NOMO-1 treated with DMSO at 0.1 percent for 48 hours (cell line): Measurements from ENCODE around the gene TMPRSS3.

Source experiments
- DNase-seq: peaks from one replicate; lab custom pipeline; 2025; ENCODE audit not compliant: unreplicated experiment; lab: John Stamatoyannopoulos, UW

The TMPRSS3 gene

DNA sequence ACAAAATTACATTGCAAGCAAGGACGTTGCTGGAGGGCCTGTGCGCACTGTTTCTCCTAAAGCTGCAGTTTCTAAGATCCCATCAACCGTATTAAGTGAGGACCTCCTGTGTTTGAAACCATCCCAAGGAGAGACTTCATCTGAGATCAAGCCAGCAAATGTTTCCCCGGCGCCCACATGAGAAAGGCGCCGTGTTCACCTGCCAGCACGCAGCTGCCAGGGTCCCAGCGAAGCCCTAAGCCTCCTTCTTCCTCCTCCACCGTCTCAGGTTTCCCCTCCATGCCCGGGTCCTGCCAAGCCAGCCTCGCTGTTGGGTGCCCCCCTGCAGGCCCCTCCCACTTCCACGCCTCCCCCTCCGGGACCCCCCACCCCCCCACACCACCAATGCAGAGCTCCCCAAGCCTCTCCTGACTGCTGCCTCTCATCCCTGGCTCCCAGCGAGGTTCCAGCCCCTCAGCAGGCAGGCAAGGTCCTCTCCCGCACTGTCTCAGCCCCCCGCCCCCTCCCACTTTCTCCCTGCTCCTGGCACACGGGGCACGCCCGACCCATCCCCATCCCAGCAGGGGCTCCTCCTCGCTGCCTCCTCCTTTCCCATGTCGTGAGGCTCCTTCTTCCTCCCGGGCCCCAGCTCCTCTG, 20.9 kb downstream of the TMPRSS3 start:
- DNase-seq = no peak

DNA sequence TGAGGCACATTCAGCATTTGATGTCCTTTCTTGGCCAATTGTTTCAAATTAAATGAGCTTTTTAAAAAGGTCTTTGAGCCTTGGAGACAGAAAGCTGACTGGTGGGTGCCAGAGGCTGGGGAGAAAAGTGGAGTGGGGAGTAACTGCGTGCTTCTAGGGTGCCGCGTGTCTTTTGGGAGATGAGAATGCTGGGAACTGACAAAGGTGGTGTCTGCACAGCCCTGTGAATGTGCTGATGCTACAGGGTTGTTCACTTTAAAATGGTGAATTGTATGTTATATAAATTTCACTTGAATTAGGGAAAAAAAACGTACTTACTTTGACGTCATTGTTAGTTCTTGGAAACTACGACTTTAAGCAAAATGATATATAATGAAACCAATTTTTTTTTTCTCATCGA, 21.4 kb downstream of the TMPRSS3 start:
- DNase-seq = no peak

DNA sequence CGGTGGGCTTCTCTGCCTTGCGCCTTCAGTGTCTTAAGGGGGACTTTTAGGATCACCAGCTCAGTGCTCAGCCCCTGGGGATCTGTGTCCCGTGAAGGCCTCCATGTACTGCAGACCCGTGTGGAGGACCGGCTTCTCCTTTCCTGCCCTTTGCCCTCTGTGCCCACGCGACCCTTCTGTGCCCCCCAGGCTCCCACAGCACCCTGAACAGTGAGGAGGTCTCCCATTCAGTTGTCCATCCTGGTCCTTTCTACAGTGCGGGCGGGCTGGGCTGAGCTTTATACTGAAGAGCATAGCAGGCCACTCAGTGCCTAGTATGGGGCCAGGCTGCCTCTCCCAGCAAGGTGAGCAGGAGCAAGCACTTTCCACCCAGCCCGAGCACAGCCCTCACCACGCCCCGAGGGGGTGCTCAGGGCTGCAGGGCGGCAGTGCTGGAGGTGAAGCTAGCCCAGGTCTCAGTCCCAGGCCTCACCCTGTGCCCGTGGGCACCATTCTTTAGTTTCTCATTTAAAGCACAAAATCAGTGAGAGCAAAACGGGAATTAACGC, 21.9 kb downstream of the TMPRSS3 start:
- no peak for DNase-seq

DNA sequence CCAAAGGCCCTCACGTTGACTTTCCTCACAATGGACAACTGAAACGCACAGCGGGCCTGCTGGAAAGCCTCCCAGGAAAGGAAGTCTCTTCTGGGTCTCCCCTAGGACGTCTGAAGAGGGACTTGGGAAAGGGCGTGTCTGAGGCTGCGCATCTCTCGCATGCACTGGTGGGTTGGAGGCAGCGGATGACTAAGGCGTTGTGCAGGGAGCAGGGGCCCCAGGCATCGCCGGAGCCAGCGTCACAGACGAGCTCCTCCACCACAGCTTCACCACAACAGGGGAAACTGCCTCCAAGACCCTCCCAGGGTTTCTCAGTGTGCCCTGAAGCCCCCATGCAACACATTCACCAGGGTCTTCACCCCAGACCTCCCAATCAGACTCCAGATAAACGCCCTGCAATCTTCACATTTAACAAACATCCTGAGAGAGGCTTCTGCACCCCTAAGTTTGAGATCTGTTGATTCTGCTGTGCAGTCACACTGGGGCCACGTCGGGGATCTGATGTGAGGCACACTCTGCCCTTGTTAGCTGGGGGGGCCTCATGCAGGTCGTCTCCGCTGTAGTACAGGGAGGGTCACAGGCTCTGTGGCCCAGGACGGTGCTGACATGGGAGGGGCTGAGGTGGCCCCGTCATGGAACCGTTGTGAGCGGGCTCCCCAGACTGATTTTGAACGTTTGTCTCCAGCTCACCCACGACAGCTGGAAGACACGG, 22.5 kb downstream of the TMPRSS3 start:
- no peak for DNase-seq

DNA sequence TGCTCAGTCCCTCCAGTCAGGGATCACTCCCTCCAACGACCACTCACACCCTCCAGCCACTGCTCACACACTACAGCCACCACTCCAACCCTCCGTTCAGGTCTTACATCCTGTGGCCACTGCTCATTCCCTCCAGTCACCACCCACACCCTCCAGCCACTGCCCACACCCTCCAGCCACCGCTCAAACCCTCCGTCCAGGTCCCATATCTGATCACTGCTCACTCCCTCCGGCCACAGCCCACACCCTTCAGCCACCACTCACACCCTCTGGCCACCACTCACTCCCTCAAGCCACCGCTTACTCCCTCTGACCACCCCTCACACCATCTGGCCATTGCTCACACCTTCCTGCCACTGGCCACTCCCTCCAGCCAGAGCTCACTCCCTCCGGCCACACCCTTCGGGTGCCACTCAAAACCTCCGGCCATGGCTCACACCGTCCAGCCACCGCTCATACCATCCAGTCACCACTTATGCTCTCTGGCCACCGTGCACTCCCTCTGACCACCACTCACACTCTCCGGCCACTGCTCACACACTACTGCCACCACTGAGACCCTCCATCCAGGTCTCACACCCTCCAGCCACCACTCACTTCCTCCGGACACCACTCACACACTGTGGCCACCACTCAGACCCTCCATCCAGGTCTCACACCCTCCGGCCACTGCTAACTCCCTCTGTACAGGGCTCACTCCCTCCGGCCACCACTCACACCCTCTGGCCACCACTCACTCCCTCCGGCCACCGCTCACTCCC, 24.8 kb downstream of the TMPRSS3 start:
- no peak for DNase-seq

DNA sequence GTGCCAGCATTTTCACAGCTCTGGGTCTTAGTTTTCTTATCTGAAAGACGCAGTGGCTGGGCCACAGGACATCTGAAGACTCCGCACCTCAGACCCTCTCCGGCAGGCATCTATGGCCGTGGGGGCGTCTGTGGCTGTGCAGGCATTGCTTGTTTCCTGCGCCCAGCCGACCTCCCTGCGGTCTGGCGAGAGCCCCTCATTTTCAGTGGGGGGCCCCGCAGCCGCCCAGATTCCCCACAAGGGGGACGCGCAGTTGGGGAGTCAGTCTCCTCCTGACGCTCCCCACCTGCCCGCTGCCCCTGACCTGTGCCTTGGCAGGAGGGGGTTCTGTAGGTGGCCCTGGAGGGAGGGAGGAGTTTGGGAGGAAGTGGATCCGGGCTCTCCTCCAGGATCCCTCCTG, 26.0 kb downstream of the TMPRSS3 start:
- no peak for DNase-seq

DNA sequence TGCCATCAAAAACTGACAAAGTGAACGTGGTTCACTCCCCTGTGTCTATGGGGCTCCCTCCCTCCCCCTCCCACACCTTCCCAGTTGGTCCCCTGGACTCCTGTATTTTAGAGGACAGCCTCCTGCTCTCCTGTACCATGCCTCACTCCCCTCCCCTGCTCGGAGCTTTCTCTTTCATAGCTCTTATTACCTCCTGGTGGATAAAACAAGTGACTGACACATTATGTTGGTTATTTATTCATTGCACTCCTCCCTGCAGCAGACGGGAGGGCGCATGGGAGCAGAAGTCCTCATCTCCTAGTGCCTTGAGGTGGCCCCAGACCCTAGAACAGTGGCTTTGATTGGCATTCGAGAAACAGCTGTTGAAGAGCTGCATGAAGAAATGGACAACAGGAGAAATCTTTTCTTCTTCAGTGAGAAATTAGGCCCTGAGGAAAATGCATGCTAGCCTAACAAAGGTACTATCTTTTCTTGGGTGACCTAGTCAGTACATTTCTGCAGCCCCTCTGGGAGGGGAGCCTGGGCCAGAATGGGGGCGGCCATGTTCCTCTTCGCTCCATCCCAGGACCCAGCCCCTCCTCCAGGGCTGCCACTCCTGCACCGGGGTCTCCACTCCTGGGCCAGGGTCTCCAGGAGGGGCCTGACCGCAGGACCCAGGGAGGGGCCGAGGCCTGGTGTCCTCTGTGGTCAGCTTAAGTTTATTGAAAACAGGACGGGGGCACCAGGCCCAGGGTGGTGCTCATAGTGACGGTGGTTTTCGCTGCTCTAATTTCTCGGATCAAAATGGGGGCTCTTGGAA, 28.3 kb downstream of the TMPRSS3 start:
- no peak for DNase-seq

DNA sequence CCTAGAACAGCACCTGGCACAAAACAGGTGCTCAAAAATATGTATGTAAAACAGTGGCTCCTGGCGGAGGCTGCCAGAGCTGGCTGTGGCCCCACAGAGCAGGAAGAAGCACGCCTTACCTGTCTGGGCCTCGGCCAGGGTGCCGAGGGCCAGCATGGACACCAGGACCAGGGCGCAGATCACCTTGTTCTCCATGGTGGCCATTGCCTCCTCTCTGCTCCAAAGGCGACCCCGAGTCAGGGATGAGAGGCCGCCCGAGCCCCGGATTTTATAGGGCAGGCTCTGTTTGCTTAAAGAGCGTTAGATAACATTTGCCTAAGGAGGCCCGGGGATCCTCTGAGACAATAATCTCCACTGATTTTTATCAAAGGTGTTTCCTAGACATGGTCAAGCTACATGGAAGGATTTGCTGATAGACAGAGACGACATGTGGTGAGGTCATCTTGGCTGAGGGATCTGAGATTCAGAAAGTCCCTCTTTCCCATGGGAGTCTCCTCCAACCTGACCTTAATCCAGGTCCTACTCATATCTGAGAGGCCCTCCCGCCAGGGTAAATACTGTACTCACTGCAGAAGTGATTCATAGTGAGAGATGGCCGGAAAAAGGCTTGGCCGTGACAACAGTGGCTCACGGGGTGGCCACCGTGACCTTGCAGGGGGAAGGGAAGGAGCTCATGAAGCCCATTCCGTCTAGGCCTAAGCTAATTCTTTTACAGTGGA, 29.4 kb downstream of the TMPRSS3 start, which contains the start of gene TFF1:
TFF1 (minus strand) TSS at position 244 of the 719 bp plus-strand sequence; CDS start at position 204, 40 bp downstream.
- no peak for DNase-seq

DNA sequence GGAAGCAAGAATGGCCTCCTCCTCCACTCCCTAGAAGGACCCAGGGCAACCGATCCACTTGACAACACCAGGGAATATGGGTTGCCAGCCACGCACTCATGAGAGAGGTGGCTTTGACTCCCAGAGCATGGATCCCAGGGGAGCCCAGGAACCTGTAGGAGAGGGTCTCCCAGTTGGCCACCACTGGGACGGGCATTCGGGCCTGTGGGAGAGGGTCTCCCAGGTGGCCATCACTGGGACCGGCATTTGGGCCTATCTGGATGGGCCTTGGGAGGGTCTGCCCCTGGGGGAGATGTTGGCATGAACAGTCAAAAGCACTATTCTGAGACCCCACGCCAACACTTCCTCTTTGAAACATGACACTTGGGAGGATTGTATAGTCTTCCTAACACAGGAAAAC, 30.1 kb downstream of the TMPRSS3 start:
- DNase-seq = no peak

DNA sequence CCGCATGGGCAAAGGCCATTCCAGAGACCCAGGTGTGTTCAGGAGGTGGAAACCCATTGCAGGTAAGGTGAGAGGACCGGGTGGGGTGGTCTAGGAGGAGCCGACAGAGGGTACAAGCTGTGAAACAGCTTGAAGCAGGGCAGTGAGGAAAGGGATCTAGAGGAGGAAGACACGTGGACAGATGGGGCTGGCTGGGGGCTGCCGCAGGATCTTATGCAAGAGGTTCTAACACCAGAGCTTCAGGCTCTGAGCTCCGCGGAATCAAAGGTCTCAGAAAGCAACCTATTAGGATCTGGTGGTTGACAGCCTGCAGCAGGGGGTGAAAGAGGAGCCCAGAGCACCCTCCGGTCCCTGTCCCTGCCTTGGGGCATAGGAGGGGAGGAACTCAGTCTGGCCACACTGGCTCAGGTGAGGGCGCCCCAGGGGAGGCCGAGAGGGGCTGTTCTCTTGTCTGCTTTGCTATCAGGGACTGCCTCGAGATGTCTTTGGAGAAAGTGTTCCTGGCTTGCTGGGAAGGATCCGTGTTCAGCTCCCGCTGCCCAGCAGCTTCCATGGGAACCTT, 31.5 kb downstream of the TMPRSS3 start:
- peak; percentile 21 for DNase-seq

DNA sequence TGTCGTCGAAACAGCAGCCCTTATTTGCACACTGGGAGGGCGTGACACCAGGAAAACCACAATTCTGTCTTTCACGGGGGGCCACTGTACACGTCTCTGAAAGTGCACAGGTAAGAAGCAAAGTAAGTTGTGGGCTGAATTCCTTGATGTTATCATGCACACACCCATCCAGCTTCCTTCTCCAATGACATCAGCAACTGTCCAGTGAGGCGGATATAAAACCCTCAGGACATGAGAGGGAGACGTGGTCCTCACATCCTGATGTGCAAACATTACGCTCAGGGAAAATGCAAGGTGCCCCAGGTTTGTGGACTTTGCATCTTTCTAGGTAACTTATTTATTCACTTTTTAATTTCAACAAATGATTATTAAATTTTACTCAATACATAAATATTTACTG, 32.5 kb downstream of the TMPRSS3 start:
- no peak for DNase-seq

DNA sequence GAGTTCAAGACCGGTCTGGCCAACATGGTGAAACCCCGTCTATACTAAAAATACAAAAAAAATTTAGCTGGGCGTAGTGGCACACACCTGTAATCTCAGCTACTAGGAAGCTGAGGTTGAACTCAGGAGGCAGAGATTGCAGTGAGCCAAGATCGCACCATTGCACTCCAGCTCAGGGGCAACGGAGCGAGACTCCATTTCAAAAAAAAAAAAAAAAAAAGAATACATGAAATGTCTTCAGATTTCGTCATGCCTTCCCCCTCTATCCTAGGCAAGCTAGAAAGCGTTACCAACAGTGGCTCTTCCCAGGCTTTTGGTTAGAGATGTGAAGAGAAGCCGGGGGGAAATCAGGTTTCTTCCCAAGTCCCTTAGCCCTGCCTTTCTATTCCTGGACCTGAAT, 33.2 kb downstream of the TMPRSS3 start:
- DNase-seq = no peak

DNA sequence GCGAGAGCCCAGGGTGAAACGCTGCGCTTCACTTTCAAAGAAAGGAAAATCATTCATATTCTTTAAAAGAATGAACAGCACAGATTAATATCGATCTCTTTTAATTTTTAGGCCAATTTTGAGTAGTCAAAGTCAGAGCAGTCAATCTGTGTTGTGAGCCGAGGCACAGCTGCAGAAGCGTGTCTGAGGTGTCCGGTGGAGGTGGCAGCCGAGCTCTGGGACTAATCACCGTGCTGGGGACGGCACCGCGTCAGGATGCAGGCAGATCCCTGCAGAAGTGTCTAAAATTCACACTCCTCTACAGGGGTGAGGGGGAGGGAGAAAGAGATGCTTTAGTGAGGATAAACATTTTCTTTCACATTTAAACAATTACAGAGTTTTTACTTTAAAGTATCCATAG, 33.7 kb downstream of the TMPRSS3 start:
- DNase-seq = no peak

DNA sequence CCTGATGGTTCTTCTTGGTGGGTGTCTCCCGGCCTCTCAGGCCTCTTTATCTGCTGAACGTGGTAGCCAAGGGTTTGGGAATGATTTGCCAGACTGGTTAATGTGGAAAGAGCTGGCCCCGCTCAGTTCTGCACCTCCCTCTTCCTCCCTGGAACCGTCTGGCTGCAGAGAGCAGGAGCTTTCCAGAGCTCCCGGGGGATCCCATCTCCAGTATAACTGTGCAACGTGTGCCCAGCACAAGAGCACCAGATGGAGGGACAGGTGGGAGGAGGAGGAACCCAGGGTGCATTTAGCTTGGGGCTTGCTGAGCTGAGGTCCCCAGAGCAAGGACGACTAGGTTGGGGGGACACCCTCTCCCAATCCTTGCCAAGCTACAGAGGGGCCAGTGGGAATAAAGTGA, 34.6 kb downstream of the TMPRSS3 start:
- no peak for DNase-seq

DNA sequence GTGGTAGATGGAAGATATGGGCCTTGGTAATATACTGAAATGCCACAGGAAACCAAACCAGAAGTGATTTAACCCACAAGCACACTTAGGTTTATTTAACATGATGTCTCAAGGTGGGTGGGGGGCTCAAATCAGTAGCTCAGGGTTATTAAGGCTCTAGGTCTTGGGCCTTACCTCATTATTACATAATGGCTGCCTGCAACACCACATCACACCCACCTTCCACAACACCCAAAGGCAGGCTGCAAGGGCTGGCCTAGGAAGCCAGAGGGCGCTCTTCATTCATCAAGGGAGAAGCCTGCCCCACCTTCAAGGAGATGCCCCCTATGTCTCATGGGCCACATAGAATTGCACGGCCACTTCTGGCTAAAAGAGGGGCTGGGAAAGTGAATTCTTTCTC, 35.5 kb downstream of the TMPRSS3 start:
- no peak for DNase-seq

DNA sequence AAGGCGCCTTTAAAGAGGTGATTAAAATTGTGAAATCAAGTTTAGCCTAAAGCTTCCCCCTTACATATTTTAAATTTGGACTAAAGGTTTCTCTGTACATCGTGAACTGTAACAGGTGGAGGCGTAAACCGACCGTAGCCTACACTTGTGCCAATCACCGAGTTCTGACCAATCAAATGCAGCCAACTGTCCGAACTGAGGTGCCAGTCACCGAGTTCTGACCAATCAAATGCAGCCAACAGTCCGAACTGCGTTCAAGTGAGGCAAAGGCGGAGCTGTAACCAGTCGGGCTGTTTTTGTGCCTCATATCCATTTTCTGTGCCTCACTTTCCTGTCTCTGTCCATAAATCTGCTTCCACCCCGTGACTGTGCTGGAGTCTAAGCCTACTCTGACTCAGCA, 36.9 kb downstream of the TMPRSS3 start:
- DNase-seq = no peak

DNA sequence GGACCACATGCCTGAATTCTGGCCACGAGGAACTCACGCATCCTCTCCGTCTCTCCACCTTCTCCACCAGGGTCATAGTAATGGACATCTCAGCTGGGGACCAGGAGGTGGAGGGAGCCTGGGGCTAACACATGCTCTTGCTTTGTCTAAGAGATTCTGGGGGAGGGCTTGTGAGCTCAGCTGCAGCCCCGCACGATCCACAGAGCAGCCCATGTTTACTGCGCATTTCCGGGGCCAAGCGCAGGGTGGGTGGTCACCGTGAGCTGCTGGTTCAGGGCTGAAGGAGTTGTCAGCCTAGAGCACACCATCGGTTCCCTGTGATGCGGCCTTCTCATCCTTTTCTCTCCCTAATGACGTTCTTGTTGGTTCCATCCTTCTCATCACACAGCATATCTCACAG, 37.6 kb downstream of the TMPRSS3 start:
- no peak for DNase-seq

DNA sequence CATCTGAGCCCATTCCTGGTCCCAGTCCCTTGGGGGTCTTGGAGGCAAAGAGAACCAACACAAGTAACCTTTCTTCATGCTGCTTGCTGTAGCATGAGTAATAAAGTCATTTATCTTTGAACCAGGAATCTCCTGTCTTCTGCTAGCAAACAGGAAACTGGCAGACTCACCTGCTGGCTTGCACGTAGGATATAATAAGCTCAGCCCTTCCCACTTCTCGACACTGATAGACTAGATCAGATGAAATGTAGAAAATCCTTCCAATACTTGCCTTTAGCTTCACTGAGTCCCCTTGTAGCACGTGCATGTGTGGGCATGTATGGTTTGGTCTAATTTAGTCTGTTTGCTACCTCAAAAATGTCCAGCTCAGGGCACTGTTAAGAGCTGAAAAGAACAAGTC, 38.5 kb downstream of the TMPRSS3 start:
- no peak for DNase-seq

DNA sequence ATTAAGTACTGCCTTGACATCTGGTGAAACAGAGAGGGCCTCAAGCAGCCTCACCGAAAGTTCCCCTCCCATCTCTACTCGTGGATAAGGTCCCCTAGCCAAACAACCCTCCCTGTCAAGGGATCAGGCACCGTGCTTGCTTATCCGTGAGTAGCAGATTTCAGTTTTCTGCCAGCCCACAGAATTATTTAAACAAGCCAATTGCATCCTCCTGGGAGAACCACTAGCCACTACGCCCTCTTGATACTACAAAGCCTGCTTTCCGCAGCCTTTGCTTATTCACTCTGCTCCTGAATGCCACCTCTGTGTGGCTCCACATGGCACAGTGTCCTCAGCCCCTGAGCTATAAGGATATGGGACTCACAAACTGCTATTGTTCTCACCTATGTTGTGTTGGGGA, 39.2 kb downstream of the TMPRSS3 start:
- DNase-seq = no peak

DNA sequence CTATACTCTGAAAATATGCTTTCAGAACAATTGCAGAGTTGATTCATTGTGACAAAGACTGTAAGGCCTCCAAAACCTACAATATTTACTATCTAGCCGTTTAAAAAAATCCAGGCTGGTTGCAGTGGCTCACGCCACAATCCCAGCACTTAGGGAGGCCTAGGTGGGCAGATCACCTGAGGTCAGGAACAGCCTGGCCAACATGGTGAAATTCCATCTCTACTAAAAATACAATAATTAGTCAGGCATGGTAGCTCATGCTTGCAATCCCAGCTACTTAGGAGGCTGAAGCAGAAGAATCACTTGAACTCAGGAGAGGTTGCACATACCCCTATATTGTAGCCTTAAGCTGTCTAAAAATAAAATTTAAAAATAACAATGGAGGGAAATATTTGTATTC, 39.8 kb downstream of the TMPRSS3 start:
- no peak for DNase-seq
